Thoracic aorta (tissue), 2 donors: Measurements from ENCODE around the gene MCC. TPM values are rescaled to one million over a fixed set of nuclear protein-coding genes. Genes with fewer than 3 reads are reported as not detected.

Experiments
- ATAC-seq: fragments of 150-250 bp; one replicate; pipeline ENCODE4 v1.8.0; 2017; ENCODE audit warnings: low read depth; ENCODE audit not compliant: insufficient number of reproducible peaks, low FRiP score
- DNase-seq: peaks from one replicate; pipeline ENCODE4 v3.0.0-alpha.2; 2020; ENCODE audit warnings: low spot score
- H3K27ac ChIP-seq, 2 donors: fragments of 200-600 bp; sonication (generic); 1 replicate in 1 of 2; 2 replicates in 1 of 2; pipeline ENCODE4 v1.5.1; 2016; ENCODE audit warnings: mild to moderate bottlenecking in 2 of 2, moderate library complexity in 2 of 2
- H3K27me3 ChIP-seq: fragments of 200-600 bp; sonication (generic); replicated peaks from 2 replicates; pipeline ENCODE4 v1.6.0; 2016; ENCODE audit warnings: mild to moderate bottlenecking; ENCODE audit not compliant: insufficient read depth
- H3K36me3 ChIP-seq: fragments of 200-600 bp; sonication (generic); one replicate; pipeline ENCODE4 v1.5.1; 2016
- H3K4me1 ChIP-seq, 2 donors: fragments of 200-600 bp; sonication (generic); 1 replicate in 1 of 2; 2 replicates in 1 of 2; pipeline versions ENCODE4 v1.5.1 to v1.6.0; 2016; ENCODE audit warnings: low read depth in 2 of 2, mild to moderate bottlenecking in 1 of 2; ENCODE audit not compliant: control insufficient read depth in 1 of 2
- H3K4me3 ChIP-seq: fragments of 200-600 bp; sonication (generic); 2 replicates; pipeline ENCODE4 v1.5.1; 2016; ENCODE audit warnings: mild to moderate bottlenecking
- H3K9me3 ChIP-seq: fragments of 200-600 bp; sonication (generic); 2 replicates; pipeline ENCODE4 v1.5.1; 2016
- total RNA-seq, 2 donors: library from RNA; depleted of rRNA; stranded (reverse); fragments of >200 nt; gene quantifications; one replicate each; pipeline versions ENCODE4 v1.1.0 to v1.2.3, GENCODE V29; 2016
- TF ChIP-seq, protein P1 (sequence below): fragments of 200-600 bp; sonication (generic); IDR thresholded peaks from one replicate; pipeline ENCODE4 v1.5.1; 2019; ENCODE audit warnings: antibody characterized with exemption

Gene MCC
- total RNA-seq, 2 donors from 2014 or later = 14.6 to 27.2 TPM

DNA sequence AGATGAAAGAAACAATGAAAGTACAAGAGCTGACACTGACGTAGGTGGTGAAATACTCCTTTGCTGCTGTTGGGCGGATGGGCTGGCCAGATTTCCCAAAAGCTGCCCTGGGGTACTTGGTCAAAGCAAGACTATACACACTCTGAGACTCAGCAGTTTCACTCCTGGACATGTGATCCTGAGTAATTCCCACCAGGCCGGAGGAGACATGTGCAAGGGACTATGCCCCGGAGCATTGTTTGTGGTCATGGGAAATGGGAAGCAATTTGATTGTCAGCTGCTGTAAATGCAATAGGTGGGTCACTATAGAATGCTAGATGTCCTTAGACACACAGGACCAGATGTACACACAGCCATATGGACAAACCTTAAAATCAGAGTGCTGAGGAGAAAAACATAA, 395.6 kb downstream of the MCC start:
- no peak for DNase-seq
- Histone ChIP-seq H3K4me3 (no peak overlapping the region), H3K9me3 (no peaks in the 10 kb centered on the region), H3K4me1 (peaks cover 10 to 34% of the 10 kb centered on the region in 2 donors), H3K36me3 (no peaks in the 10 kb centered on the region), H3K27me3 (no peaks in the 10 kb centered on the region), H3K27ac (no peak overlapping the region)
- TF ChIP-seq, protein P1, sequence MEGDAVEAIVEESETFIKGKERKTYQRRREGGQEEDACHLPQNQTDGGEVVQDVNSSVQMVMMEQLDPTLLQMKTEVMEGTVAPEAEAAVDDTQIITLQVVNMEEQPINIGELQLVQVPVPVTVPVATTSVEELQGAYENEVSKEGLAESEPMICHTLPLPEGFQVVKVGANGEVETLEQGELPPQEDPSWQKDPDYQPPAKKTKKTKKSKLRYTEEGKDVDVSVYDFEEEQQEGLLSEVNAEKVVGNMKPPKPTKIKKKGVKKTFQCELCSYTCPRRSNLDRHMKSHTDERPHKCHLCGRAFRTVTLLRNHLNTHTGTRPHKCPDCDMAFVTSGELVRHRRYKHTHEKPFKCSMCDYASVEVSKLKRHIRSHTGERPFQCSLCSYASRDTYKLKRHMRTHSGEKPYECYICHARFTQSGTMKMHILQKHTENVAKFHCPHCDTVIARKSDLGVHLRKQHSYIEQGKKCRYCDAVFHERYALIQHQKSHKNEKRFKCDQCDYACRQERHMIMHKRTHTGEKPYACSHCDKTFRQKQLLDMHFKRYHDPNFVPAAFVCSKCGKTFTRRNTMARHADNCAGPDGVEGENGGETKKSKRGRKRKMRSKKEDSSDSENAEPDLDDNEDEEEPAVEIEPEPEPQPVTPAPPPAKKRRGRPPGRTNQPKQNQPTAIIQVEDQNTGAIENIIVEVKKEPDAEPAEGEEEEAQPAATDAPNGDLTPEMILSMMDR = no peak
- ATAC-seq = no peak

DNA sequence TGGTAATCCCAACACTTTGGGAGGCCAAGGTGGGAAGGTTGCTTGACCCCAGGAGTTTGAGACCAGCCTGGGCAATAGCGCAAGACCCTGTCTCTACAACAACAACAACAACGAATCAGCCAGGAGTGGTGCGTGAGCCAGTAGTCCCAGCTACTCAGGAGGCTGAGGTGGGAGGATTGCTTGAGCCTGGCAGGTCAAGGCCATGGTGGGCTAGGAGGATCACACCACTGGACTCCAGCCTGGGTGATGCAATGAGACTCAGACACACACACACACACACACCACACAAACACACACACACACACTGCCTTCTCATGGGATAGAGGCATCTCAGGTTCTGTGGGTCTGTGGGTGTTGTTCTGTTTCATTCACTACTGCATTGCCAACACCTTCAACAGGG, 396.6 kb downstream of the MCC start:
- ATAC-seq = no peak
- TF ChIP-seq, protein P1 = no peak
- DNase-seq = no peak
- no peak overlapping the region for H3K4me3 ChIP-seq
- no peaks in the 10 kb centered on the region for H3K27me3 ChIP-seq
- H3K9me3 ChIP-seq = no peaks in the 10 kb centered on the region
- H3K4me1 ChIP-seq = peaks cover 10 to 44% of the 10 kb centered on the region in 2 donors
- no peak overlapping the region for H3K27ac ChIP-seq
- no peaks in the 10 kb centered on the region for H3K36me3 ChIP-seq

DNA sequence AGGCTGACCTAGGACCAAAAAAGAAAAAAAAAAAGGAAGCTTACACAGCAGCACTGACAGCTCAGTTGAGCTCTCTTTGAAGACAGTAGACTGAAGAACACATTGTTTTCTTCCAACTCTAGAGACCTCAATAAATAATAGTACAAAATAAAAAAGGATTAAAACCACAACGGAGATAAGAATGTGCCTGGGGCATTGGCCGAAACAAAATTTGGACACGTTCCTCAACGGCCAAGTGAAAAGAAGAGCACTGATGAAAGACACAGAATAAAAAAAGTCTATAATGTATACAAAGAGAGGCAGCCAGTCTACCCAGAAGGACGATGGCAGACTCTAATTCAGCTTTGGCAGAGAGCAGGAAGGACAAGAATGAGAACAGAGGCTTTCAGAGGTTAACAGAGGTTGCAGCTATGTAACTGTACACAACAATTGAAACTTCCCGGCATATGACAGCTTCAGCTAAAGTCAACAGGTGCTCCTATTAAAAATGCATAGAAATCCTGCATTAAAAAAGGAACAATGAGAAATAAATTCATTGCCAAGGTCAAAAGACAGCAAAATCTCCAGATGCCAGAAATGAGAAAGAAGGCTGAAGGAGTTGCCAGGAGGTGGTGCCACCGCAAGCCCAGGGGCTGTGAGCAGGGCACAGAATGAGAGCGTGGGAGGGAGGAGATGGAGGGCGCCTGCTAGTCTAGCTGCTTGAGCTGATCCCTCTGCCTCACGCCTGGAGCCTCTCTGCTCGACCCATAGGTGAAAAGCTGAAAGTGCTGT, 397.7 kb downstream of the MCC start:
- TF ChIP-seq, protein P1 = peak; percentile 9
- H3K4me3 ChIP-seq = peak overlapping the region; percentile 52

DNA sequence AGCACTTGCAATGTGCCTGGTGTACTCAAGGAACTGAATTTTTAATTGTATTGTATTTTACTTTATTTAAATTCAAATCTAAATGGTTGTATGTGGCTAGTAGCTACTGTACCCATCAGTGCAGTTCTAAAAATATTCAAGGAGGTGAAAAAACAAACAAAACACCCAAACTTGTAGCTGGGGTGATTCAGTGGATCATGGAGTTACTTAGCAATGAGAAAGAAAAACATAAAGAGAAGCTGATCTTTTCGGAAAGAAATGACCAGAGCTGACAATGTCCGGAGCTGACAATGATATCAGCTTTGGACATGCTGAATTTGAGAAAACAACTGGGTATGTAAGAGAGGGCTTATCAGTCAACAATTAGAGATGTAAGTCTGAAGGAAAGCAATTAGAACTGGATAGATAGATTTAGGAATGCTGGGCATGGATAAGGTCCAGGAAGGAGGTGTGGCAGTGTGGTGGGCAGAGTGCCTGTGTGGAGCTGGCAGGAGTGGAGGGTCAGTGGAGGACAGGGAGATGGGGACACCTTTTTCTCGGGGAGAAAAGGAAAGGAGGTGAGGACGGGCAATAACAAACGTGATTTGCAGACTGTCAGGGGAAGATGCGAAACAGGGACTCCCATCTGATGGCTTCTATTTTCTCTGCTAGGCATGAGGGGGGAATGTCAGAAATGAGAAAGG, 398.5 kb downstream of the MCC start:
- Histone ChIP-seq H3K4me1 (peaks cover 10 to 48% of the 10 kb centered on the region in 2 donors), H3K27me3 (no peaks in the 10 kb centered on the region), H3K36me3 (no peaks in the 10 kb centered on the region), H3K9me3 (no peaks in the 10 kb centered on the region), H3K27ac (peak overlapping the region; percentile 27 to 40), H3K4me3 (peak overlapping the region; percentile 52)
- ATAC-seq (peak; percentile 62), DNase-seq (no peak)
- TF ChIP-seq, protein P1 = no peak

More for the DNA sequence above, 397.7 kb downstream of the MCC start:
- Histone ChIP-seq H3K27me3 (no peaks in the 10 kb centered on the region), H3K9me3 (no peaks in the 10 kb centered on the region), H3K36me3 (no peaks in the 10 kb centered on the region), H3K27ac (peak overlapping the region; percentile 27 to 48), H3K4me1 (peaks cover 10 to 48% of the 10 kb centered on the region in 2 donors)
- DNase-seq (no peak), ATAC-seq (no peak)

DNA sequence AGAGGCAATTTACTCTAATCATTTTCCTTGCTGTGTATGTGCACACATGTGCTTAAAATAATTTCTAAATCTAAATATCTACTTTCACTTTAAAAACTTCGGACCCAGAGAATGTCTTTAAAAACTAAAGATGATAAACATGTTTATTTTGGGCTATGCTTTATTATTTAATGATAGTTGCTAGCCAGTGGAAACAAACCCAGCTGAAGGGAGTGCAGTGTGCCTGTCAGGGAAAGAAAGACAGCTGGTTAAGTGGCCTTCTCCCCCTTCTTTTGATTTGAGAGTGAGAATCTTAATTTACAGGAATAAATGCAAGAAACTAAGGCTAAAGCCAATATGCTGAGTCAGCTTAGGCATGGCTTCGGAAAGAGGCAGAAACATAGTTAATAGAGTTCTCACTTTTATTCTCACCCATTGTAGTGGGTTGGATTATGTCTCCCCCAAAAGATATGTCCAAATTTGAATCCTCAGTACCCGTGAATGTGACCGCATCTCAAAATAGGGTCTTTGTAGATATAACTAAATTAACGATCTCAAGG, 400.2 kb downstream of the MCC start:
- Histone ChIP-seq H3K36me3 (no peaks in the 10 kb centered on the region), H3K4me3 (peak overlapping the region; percentile 22), H3K9me3 (no peaks in the 10 kb centered on the region), H3K27me3 (no peaks in the 10 kb centered on the region), H3K27ac (no peak overlapping the region), H3K4me1 (peaks cover 10 to 48% of the 10 kb centered on the region in 2 donors)
- ATAC-seq (no peak), DNase-seq (no peak)
- TF ChIP-seq, protein P1 = no peak
